HG03432 (cell line): Measurements from ENCODE around the gene FGFR4.

Source experiments
- ATAC-seq: cut with Tn5 transposase; IDR thresholded peaks from one replicate; pipeline ENCODE4 v1.9.1; 2021; ENCODE audit warnings: mild to moderate bottlenecking, moderate library complexity; ENCODE audit not compliant: unreplicated experiment

FGFR4 gene

GRCh38 chr5:177099422-177100093 lies 12.8 kb downstream of the FGFR4 start:
- ATAC-seq: no peak

GRCh38 chr5:177100714-177101121 lies 14.0 kb downstream of the FGFR4 start:
- no peak for ATAC-seq

GRCh38 chr5:177103523-177104253 lies 17.0 kb downstream of the FGFR4 start:
- no peak for ATAC-seq

DNA sequence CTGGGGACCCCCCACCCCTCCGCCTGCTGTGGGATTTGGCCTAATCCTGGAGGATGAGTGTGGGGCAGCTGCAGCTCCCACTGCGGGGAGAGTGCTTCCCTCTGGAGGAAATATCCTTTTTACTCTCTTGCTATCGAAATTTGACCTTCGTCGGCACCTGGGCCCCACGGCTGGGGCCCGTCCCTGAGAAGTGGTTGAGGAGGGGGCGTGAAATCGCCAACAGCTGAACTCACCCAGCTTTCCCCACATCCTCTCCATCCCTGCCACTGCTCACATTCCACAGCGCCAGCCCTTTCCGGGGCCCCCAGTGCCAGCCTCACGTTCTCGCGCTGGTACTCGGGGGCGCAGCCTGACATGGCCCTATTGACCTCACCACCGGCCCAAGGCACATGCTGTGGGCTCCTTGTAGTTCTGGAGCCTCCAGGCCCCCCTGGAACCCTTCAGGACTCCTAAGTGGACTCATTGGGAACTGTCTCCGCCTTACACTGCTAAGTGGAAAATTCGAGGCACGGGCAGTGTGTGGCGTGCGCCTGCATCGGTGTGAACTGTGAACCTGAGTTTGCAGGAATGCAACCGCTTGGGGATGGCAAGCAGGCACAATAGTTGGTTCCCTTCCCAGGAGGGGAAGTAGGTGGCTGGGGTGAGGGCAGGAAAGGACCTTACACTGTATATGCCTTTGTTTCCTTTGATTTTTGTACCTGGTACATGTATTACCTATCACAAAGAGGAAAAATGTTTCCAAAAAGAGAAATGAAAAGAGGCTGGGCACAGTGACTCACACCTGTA lies 19.2 kb downstream of the FGFR4 start:
- no peak for ATAC-seq

GRCh38 chr5:177107159-177107558 lies 20.4 kb downstream of the FGFR4 start:
- no peak for ATAC-seq

DNA sequence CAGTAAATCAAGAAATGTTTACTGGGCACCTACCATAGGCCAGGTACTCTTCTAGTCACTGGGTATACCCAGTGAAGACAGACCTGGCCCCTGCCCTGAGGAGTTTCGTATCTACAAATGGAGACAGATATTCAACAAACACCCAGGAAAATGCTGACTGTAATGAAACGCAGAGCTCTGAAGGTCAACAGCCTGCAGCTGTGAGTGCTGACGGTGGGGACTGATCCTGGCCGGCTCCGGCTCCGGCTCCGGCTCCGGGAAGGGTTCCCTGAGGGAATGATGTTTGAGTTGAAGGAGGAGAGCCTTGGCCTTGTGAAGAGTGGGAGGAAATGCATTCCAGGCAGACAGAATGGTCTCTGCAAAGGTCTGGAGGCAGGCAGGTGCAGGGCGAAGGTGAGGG lies 23.1 kb downstream of the FGFR4 start:
- ATAC-seq: no peak

DNA sequence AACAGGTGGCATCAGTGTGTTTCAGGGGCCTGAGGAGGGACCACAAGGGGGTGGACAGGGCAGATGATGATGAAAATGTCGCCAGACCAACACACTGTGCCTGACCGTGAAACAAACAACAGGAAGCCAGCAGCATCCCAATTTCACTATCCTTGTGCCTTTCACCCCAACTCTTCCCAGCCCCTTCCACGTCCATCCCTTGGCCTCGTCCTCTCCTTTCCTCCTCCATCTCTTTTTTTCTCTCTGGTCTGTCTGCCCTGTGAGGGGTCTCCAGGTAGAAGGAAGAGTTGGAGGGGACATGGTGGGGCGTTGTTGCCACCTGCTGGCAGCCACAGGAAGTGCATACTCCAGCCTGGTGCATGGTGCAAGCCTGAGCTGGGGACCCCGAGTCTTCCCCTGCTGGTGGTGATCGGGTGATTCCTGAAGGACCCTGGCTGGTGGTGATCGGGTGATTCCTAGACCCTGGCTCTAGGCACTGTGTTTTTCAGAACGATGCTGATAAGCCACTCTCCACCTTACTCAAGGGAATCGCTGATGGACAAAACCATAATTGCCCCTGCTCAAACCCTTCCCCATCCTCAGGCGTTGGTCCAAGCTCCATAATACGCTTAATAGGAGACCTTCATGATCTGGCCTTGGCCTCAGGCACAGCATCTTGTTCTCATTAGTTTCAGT lies 25.1 kb downstream of the FGFR4 start:
- ATAC-seq: no peak

- ATAC-seq: no peak
These were observed 26.0 kb downstream of the FGFR4 start for GRCh38 chr5:177112589-177113220.

DNA sequence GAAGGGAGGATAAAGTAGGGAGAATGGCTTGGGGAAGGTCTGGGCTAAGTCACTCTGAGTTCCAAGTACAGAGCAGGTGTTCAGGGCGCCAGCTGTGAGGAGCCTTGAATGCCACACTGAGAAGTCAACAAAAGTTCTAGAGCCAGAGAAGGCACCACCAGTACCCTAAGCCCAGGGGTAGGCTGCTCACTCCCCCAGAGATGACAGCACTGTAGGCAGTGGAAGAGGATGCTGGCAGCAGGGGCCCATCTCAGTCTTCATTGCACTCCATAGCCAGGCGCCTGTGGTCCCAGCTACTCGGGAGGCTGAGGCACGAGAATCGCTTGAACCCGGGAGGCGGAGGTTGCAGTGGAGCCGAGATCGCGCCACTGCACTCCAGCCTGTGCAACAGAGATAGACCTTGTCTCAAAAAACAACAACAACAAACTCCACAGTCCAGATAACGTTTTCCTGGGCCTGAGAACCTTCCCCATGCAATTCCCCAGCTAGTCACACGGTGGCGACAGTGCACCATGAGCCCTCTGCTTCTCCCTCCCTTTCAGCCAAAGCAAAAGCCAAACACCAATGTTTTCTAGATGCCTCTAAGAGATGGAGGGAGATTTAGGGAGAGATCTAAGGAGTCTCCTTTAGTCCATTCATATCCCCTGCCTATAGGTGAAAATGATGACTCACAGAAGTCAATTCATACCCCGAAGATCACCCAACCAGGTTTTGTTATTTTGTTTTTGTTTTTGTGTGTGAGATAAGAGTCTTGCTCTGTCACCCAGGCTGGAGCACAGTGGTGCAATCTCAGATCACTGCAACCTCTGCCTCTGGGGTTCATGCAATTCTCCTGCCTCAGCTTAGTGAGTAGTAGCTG lies 27.1 kb downstream of the FGFR4 start:
- ATAC-seq: peak; percentile 59

GRCh38 chr5:177116631-177117373 lies 30.1 kb downstream of the FGFR4 start:
- ATAC-seq: peak; percentile 68

- no peak for ATAC-seq
These were observed 30.8 kb downstream of the FGFR4 start for GRCh38 chr5:177117441-177118045.

DNA sequence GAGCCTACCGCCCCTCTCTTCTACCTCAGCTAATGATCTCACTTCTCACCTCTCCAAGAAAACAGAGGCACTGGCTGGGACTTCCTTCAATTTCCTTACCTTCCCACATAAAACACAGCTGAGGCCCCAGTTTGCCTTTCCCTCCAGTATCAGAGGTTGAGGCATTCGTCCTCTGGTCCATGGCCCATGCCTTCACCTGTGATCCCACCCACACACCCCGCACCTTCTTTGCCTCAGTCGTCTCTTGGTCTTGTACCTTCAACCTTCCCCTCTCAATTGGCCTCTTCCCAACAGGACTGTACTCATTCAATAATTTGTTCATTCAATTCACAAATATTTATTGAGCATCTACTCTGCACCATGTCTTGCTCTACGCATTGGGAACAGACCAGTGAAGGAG lies 35.9 kb downstream of the FGFR4 start:
- no peak for ATAC-seq

GRCh38 chr5:177123789-177124485 lies 37.2 kb downstream of the FGFR4 start:
- no peak for ATAC-seq

GRCh38 chr5:177124486-177124991 lies 37.8 kb downstream of the FGFR4 start:
- no peak for ATAC-seq

GRCh38 chr5:177126771-177127170 lies 40.1 kb downstream of the FGFR4 start:
- ATAC-seq: no peak

DNA sequence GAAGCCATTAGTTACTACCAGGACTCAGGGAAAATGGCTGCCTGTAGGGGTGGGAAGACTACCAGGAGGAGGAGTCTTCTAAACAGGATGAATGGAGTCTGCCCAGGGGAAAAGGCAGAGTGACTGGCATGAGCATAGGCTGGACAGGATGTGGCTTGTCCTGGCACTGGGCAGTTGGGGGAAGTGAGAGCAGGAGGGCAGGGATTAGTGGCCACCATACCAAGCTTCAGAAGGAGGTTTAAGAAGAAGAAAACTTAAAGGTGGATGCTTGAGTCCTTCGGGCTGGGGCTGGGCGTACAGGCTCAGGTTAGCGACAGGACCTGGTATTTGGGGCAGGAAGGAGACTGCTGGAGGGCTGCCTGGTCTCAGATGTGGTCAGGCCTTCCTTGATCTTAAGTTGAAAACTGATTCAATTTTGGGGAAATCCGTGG lies 41.9 kb downstream of the FGFR4 start:
- no peak for ATAC-seq

DNA sequence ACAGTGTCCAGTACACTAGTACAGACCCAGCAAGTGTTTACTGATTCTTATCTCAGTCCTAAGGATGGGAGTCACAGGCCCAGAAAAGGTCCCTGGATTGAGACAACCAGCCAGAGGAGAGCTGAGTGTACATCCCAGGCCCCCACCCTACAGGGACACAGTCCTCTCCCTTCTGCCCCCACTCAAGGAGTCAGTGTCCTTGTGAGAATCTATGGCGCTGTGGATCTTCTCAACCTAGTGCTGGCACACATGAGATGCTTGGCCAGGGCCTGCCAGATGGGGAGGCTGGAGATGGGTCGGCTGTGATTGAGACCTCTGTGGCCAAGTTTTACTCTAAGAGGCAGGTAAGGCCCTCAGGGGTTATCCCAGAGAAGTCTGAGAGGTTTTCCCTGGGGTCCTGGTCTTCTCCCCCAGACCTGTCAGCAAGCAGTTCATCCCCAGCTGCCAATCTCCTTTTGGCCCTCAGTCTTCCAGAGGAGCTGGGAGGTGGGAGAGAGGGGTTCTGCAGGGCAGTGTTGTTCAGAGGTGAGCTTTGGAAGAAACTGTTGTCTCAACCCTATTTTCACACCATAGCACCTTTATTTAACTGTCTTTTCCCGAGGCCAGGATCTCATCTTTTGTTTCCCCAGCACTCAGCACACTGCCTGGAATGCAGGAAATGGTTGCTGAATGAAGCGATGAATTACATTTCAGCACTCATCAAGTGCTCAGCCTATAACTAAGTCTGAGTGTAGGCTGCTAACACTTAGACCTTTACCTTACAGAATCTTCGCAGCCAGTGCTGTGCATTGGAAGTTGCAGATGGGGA lies 43.7 kb downstream of the FGFR4 start:
- ATAC-seq: no peak
